ENCODE results near the gene TRNAU1AP.
"Not testable (repeated sequence)": the region's sequence is repeated elsewhere in the genome, so short reads cannot be mapped to it uniquely, and the experiment has no call there.

Gene TRNAU1AP

DNA sequence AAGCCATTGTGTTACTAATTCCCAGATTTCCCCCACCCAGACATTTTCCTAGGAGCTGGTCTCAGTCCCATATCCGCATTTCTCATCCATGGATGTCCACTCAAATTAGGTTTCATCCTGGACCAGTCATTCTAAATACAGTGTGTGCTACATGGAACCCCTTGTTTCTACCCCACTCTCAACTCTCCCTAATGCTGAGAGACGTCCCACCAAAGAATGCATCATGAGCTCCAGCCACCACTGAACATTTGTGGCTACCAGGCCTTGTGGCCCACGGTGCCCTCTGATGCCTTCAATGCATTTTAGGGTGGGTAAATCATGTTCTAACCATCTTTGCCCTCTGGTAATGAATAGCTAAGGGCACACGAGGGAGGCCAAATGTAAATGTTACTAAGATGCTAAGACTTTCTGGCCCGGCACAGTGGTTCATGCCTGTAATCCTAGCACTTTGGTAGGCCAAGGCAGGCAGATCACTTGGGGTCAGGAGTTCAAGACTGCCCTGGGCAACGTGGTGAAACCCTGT, 25.9 kb downstream of the TRNAU1AP start:
- no peak for DNase-seq

DNA sequence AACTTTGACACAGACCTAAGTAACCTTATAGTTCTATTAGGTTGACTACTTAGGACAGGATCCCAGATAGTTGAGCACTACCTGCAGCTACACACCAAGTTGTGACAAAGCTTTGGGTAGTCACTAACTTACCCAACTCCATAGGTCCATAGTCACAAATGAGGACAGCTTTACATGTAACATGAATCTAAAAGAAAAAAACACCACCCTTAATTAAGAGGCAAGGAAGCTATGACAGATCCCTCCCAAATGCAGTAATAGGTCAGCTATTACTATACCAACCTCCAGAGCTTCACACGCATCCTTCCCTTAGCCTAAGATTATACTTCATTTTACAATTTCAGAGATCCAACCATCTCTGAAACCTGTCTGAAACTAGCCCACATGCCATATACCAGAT, 26.5 kb downstream of the TRNAU1AP start:
- DNase-seq, result no peak

DNA sequence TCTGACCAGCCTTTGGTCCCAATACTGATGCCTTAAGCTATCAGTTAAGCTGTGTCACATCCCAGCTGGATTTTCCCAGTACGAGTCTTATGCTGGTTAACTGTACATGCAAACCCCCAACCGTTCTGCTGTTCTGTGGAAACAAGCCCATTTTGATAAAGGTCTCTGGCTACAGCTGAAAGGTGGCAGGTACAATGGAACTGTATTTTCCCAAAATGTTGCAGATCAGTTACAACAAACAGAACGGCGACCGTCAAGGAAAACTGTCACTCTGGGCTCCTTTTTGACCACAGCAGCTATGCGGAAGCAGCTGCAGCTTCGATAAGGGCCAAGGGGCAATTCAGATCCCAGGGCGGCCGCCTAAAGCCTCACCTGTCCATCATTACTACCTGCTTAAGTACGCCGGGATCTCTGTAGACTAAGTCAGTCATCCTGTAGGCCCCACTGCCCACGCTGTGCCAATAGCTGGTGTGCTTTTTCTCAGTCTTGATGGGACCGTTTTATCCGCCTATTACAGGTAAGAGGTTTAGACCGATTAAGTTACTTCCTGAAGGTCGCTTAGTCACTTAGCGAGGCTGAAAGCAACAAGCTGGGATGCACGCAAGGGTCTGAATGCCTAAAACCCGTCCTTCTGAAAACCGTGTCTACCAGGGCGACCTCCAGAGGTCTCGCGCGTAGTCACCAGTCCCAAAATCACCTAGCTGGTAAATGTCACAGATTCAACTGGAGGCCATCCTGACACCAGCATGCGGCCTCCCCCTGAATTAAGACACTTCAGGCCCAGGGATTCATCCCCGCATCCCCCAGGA, 28.0 kb downstream of the TRNAU1AP start:
- DNase-seq, result no peak

DNA sequence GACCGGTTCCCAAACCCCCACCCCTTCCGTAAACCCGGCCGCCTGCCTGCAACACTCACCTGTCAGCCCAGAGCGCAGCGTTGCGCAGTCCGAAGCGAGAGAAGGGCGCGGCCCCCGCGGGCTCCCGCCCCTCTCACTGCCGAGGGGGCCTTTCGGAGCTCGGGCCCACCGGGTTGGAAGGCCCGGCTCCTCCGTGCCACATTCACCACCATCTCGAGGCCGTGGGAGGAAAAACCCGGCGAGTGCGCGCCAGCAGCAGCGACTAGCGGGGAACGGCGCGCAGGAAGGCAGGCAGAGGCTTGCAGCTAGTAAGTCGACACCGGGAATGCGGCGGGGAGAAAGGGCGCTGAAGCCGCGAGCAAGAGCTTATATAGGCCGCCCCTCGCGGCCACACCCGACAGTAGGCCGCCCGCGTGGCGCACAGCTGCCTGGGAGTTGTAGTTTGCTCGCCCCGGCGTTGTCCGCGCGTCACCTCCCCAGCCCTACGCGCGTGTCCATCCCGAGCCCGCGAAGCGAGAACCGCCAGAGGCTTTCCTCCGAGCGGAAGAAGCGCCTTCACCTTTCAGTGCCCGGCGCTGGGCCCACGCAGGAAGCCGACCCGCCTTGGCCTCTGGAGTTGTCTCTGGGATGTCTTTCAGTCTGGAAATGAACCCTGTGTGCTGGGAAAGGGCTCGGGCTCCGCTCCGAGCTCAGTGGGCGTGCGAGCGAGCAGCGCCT, 28.8 kb downstream of the TRNAU1AP start:
- DNase-seq, result peak; percentile 93

DNA sequence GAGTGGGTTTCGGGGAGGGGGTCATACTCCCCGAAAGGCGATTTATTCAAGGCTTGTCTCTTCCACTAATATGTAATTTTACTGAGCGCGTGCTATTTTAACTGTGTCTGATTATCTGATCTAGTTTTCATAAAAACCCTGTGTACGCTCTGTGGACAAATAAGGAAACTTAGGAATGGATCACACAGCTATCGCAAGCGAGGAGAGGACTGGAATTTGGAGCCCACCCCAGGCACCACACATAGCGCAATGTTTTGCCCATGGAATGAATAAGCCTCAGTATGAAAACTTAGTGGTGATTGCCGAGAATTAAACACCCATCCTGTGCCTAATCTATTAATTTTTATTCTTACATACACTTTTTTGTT, 29.3 kb downstream of the TRNAU1AP start:
- DNase-seq, result no peak

DNA sequence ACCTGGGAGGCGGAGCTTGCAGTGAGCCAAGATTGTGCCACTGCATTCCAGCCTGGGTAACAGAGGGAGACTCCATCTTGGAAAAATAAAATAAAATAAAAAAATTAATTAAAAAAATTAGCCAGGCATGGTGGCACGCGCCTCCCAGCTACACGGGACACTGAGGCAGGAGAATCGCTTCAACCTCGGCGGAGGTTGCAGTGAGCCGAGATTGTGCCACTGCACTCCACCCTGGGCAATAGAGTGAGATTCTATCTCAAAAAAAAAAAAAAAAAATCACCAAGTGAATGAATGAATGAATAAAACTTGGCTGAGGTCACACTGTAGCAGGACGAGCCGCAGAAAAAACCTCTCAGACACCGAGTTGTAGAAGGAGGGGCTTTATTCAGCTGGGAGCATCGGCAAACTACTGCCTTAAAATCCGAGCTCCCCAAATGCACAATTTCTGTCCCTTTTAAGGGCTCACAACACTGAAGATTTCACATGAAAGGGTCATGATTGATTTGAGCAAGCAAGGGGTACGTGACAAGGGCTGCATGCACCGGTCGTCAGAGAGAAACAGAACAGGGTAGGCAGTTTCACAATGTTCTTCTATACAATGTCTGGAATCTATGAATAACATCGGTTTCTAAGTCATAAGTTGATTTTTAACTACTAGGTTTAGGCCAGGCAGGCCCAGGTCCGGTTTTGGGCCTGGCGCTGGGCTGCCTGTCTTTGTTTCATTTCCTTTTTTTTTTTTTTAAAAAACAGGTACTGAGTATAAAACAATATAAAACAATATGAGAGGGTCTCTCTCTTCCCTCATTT, 33.9 kb downstream of the TRNAU1AP start:
- not testable (repeated sequence) for DNase-seq

DNA sequence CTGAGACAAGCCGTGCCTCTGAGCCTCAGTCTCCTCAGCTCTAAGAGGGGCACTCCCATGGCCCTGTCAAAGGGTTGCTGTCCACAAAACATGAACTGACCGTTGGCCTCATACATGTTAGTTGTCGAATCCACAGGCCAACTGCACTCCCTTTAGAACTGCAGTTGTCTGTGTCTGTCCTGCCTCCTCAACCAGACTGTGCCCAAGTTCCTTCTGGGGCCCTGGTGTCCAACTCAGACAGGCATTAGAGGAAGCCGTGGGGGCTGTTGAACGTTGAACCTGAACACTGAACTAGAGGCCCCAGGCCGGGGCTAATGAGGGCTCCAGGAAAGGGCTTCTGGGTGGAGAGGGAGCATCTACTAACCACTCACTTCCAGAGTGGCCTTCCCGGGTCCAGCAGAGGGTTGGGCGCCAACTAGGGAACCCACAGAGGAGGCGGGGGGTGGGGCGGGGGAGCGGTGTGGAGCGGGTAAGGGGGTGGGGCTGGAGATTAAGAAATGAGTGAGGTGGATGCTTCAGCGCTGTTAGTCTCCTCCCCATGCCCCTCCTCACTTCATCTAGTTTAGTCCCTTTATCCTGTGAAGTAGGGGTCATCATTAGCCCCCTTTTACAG, 38.9 kb downstream of the TRNAU1AP start, which contains the start of gene RAB42:
Gene RAB42 (plus strand): TSS at position 558 of the 613 bp plus-strand sequence. CDS start 247 bp downstream, outside the sequence.
- DNase-seq, result no peak

DNA sequence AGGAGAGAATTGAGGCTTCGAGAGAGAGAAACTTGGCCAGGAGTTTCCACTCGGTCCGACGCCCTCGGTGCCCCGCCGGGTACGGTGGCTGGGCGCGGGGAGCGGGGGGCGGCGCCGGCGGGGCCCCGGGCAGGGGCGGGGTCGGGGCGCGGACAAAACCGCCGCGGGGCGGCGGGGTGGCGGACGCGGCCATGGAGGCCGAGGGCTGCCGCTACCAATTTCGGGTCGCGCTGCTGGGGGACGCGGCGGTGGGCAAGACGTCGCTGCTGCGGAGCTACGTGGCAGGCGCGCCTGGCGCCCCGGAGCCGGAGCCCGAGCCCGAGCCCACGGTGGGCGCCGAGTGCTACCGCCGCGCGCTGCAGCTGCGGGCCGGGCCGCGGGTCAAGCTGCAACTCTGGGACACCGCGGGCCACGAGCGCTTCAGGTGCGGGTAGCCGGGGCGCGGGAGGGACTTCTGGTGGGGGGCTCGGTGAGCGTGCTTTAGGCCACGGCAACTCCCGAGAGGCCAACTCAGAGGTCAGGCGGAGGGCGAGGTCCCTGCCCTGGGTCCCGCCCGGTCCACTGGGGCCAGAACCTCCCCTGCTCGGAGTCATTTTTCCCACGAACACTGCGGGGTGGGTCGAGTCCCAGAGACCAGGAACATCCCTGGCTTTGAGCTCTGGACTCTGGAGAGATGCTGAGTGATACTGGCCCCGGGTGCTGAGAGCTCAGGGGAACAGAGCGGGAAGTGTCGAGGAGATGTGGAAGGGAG, 39.6 kb downstream of the TRNAU1AP start:
- DNase-seq, result peak; percentile 29

DNA sequence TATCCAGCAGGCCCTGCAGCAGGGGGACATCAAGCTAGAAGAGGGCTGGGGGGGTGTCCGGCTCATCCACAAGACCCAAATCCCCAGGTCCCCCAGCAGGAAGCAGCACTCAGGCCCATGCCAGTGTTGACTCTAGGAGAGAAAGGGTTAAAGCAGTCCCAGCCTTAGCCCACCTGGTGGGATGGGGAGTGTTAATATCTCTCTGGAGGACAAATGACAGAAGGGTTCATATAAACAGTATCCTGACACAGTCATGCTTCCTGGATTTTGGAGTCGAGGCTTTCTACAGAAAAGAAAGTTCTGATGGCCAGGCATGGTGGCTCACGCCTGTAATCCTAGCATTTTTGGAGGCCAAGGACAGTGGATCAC, 41.1 kb downstream of the TRNAU1AP start:
- DNase-seq, result not testable (repeated sequence)

DNA sequence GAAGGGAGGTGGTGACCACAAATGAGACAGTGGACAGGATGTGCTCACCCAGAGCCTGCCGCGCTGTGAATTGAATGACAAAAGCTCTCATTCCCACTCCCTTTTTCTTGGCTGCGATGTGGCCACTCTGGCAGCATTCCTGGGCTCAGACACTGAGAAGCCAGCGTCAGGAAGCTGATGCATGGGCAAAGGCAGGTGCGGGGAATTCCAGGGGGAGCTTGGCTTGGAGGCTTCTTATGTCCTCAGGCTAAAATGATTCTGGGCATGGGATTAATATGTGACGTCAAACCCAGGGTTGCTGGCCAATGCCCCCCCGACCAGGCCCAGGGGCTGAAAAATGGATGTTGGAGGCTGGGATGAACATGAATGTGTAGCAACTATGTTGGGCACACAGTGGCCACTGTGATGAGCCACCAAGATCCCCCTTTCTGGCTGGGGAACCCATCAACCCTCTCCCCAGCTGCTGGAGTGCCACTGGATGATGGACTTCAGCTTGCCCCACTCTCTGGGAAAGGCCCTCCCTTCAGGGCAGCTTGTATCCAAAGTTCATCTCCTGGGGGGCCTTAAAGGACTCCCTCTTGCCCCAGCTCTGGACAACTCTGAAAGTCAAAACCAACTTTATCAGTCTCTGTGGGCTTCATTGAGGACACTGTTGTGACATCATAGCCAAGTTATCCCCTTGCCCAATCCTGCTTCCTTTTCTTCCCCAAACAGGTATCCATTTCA, 42.0 kb downstream of the TRNAU1AP start:
- not testable (repeated sequence) for DNase-seq

DNA sequence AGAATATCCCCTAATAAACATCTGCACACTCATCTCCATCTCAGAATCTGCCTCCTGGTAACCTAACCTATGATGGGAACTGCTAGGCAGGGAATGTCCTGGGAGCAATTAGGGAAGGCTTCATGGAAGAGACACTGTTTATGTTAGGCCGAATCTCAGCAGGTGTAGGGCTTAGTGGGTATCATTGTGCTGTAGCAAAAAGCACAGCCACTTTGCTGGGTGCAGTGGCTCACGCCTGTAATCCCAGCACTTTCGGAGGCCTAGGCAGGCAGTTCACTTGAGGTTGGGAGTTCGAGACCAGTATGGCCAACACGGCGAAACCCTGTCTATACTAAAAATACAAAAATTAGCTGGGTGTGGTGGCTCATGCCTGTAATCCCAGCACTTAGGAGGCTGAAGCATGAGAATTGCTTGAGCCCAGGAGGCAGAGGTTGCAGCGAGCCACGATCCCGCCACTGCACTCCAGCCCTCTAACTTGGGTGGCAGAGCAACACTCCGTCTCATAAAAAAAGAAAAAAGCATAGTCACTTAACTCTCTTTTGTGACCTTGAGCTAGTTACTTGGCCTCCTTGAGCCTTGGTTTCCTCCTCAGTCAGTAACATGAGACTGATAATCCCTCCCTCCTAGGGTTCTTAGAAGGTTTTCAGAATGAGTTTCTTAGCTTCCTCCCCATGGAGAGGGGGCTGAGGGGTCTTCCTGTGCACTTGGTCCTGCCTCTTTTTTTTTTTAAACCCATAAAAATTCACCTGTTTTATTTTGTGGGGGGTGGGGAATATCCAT, 42.7 kb downstream of the TRNAU1AP start:
- no peak for DNase-seq

DNA sequence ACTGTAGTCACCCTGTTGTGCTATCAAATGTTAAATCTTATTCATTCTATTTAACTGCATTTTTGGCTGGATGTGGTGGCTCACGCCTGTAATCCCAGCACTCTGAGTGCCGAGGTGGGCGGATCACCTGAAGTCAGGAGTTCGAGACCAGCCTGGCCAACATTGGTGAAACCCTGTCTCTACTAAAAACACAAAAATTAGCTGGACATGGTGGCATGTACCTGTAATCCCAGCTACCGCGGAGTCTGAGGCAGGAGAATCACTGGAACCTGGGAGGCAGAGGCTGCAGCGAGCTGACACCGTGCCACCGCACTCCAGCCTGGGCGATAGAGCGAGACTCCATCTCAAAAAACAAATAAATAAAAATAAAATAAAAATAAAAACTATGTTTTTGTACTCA, 43.4 kb downstream of the TRNAU1AP start:
- not testable (repeated sequence) for DNase-seq

DNA sequence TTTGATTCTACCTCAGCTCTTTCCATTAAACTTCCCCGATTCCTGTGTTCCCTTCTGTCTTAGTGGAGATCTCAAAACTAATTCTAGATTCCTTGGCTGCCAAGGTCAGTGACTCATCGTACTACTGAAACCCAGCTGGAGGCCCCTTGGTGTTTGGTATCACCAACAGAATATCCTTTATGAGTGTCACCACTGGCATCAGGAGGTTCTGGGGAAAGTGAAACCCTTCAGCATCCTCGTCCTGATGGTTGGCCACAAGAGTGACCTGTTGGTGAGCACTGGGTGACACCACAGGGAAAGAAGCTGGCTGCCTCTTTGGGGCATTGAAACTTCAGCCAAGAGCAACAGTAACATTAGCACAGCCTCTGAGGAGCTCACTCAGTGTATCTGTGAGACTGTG, 48.8 kb downstream of the TRNAU1AP start:
- no peak for DNase-seq

DNA sequence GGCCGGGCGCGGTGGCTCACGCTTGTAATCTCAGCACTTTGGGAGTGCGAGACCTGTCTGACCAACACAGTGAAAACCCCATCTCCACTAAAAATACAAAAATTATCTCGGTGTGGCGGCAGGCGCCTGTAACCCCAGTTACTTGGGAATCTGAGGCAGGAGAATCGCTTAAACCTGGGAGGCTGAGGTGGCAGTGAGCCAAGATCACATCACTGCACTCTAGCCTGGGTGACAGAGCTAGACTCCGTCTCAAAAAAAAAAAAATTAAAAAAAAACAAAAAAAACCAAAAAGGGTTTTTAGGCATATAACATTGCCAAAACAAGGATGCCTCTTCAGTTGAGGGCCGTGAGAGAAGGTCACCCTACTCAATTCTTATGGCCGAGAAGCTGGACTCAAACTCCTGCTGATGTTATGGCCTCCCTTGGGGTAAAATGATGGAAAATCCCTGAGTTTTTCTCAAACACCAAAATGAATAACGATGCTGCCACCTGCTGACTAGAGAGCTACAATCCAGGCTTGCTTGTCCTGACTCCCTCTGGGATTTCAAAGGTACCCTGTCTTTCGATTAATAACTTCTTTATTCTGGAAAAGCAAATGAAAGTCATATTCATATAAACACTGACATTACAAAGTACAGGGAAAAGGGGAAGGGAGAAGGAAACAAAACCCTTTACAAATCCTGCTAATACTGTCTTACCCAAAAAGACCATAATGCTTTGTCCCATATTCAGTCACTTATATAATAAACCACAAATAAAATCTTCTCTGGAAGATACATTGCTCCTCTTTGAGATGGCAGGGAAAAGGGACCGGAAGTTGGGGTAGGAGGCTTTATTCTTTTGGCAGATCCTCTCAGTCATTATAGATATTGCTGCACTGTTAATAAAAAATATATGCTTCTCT, 49.9 kb downstream of the TRNAU1AP start:
- no peak for DNase-seq

DNA sequence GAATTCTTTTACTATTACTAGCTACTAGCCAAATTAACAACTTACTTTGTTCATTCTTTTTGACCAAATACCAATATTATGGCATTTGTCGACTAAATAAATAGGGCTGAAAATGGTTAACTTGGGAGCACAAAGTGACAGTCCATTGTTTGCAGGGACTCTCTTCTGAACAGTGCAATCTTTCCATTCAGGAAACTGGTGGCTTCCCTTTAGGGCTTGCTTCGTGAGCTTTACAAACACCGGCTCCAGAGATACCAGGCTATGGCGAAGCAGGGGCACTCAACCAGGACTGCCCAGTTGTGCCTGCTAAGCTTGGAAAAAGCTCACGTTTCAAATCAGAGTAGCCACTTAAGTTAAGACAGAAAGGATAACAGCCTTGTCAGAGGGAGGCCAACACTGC, 51.5 kb downstream of the TRNAU1AP start:
- DNase-seq, result no peak

DNA sequence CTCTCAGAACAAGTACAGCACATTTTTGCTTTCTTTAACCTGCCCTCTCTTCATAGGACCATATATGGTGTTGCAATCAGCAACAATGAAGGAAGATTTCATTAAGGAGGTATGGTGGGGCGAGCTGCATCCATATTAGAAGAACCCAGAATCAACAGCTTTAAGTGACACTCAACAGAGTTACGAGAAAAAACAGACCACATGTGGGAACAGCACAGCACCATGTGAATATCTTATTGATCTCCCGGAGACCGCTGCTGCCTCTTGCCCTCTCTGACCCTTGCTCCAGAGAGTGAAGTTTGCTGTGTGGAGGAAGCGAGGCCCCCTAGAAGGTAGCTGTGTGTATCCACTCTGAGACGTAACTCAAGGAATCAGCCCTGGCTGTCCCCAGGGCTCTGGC, 52.1 kb downstream of the TRNAU1AP start:
- no peak for DNase-seq

DNA sequence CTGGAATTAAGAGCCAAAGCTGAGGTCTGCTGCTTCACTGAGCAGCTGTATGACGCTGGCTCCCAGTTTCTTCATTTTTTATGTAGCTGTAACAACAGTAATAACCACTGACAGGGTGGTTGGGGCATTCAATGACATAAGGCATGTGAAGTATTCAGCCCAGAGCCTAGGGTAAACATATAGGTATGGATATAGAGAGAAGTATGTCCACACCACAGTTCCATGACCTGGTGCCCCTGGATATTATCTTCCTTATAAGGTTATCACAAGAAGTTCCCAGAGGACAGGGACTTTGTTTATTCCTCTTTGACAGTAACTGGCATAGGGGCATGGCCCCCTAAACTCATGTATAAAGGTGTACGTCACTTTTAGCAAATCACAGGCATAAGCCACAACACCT, 53.9 kb downstream of the TRNAU1AP start:
- DNase-seq, result no peak

DNA sequence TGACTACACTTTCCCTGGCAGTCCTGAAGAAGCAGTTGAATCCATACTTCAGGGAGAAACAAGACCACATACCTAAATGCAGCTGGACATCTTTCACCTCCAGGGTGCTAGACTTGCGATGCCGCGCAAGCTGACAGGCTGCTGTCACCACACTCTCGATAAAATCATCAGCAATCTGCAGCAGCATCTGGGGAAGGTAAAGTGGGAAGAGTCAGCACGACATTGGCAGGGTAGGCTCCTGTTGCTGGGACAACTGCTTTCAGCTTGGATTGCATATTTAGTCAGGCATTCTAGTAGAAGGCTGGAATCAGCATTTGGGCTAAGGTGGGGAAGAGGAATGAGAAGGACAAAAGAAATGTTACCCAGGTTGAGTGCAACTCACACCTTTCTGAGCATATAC, 60.3 kb downstream of the TRNAU1AP start:
- no peak for DNase-seq
